Measurements from ENCODE around the gene SLC8A1.

Gene SLC8A1

GRCh38 chr2:40227210-40227609 is 224.7 kb downstream of the SLC8A1 start:
- no peak for DNase-seq (ENCODE audit: low spot score)

DNA sequence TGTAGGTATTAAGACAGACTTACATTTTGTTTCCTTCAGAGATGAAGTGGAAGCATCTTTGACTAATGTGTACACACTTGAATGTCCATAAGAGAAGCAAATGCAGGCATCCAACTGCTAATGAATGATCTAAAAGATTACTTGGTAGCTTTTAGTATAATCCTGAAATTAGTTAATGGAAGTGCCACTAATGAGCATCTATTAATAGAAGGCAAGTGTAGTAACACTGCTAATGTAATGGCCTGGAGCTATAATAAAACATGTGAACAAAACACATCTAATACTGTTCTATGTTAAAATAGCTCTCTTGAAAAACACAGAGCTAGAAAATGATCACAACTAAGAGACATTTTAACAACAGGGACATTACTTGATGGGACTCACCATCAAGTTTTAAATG is 225.3 kb downstream of the SLC8A1 start:
- DNase-seq (ENCODE audit: low spot score) = no peak

DNA sequence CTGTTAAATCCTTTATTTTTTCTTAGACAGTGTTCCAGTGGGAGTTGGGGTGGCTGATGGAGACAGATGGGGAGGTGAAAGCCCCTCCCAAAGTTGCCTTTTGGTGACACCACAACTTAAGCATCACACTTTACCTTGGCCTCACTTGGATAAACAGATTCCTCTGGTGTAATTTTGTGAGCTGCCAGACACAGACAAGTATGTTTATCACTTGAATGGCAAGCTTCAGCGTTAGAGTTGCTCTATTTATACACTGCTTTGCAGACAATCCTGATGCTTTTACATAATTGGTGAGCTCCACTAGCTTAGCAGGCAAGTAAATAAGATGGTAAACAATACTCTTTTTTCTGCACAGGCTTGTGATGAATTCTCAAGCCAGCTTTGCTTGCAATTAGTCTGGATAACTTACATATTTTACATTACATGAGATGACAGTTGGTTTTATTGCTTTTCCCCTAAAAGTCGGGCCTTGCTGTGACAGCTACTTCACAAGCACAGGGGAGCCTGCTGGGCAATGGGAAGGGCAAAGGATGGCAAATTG is 226.2 kb downstream of the SLC8A1 start:
- DNase-seq (ENCODE audit: low spot score) = no peak

GRCh38 chr2:40224318-40224717 is 227.6 kb downstream of the SLC8A1 start:
- no peak for DNase-seq (ENCODE audit: low spot score)

DNA sequence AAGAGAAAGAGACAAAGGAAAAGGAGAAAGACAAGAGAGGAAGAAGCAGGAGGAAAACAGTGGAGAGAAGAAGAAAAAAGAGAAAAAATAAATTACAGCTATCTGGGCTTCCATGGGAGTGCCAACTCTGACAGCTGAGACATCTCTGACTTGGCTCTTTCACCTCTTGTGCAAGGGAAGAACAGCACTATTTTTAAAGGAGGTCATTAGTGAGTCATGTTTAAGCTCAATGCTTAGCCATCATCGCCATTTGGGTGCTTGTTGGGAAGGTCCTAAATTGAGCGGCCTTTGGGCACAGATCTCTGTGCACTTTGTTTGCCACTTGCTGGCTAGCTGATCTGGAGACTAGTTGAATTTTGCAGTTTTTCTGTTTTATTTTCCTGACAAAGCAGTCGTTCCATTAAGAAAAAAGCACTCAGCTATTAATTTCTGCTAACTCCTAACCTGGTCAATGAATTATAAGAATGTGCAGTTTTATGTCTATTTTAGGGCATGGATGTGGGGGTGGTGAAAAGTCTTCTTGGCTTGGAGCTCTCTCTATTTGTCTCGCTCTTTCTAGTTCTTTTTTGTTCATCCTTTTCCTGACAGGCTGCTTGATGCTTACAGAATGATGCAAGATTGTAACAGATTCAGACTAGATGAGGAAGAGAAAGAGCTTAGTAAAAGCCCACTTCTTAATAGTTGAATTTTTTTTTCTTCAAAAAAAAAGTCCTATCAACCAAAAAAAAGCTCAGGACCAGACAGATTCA is 231.5 kb downstream of the SLC8A1 start:
- DNase-seq (ENCODE audit: low spot score) = no peak

GRCh38 chr2:40219141-40219540 is 232.7 kb downstream of the SLC8A1 start:
- DNase-seq (ENCODE audit: low spot score) = no peak

- DNase-seq (ENCODE audit: low spot score) = no peak
Observed at GRCh38 chr2:40218679-40219078, 233.2 kb downstream of the SLC8A1 start.

GRCh38 chr2:40213619-40214018 is 238.3 kb downstream of the SLC8A1 start:
- DNase-seq (ENCODE audit: low spot score) = no peak

DNA sequence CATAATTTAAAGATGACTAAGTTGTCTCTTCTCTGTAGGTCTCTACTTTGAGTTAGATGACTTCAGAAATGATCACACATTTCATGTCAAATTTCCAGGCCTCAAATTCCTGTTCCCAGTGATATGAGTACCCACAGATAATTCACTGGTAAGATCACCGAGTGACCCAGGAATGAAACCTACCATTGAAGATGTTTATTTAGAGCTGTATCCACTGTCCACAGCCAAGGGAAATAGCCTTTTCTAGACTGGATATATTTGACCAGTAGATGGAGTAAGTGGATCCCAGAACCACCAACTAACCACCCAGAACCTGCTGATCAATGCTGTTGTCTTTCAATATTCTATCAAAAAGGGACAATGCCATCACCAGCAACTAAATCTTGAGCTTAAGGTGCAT is 238.8 kb downstream of the SLC8A1 start:
- DNase-seq (ENCODE audit: low spot score) = no peak

- no peak for DNase-seq (ENCODE audit: low spot score)
Observed at GRCh38 chr2:40210968-40211353, 240.9 kb downstream of the SLC8A1 start.

DNA sequence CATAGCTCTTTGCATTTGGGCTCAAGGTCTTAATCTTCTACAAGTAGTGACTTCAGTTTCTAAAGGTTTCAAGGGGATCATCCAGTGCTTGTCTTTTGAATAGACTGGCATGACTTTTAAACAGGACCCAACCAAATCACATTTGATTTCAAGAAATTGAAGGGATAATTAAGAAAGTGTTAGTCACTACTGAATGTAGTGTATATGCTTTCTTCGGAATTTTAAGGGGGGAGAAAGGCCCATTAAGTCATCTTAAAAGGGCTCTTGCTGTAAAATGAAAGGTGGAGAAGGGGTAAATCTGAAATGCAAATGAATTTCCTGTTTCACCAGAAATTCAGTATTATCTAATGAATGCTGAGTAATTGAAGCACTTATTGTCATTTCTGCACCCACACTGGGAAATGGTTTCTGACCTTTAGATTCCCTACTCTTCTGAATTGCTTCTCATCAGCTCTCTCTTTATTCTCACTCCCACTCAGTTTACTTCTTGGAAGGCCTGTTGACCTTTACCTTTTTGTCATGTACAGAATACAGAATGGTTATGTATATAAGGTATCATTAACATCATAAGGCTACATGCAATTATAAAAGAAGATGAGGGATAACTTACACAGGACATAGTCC is 241.4 kb downstream of the SLC8A1 start:
- no peak for DNase-seq (ENCODE audit: low spot score)

DNA sequence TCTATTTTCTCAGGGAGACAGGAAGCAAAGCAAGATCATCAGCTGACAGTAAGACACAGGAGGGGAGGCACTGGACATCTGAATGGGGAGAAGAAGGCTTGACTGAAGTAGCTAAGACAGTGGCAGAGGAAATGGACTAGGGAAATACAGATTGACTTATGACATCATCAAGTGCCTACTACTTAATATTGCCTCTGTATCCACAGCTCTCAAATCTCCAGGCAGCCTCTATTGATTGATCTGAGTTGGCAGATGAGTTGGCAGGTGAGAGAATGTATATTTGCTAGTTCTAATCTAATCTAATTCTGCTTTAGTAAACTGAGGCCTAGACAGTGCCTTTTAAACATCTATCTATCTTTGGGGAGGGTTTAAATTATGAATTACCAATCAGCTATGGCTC is 242.1 kb downstream of the SLC8A1 start:
- DNase-seq (ENCODE audit: low spot score) = no peak

GRCh38 chr2:40208463-40208862 is 243.4 kb downstream of the SLC8A1 start:
- no peak for DNase-seq (ENCODE audit: low spot score)

GRCh38 chr2:40204268-40204667 is 247.6 kb downstream of the SLC8A1 start:
- no peak for DNase-seq (ENCODE audit: low spot score)

- DNase-seq (ENCODE audit: low spot score) = no peak
Observed at GRCh38 chr2:40202798-40203400, 249.0 kb downstream of the SLC8A1 start.

DNA sequence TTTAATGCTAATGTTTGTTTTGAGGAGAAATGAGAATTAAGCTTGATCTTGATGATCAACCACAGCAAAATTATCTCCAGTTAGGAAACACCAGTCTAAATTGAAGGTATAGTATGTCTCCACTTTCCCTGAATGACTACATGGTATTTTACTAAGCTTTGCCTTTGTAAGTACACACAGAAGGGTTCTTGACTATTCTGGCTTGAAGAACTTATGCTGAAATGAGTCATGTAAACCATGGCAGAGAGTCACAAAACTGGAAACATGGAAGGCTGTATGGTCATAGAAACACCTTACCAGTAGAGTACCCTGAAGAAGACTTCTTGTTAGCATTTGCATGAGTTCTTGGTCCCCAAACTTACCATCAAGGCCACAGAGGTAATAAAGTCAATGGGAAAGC is 250.5 kb downstream of the SLC8A1 start:
- no peak for DNase-seq (ENCODE audit: low spot score)

DNA sequence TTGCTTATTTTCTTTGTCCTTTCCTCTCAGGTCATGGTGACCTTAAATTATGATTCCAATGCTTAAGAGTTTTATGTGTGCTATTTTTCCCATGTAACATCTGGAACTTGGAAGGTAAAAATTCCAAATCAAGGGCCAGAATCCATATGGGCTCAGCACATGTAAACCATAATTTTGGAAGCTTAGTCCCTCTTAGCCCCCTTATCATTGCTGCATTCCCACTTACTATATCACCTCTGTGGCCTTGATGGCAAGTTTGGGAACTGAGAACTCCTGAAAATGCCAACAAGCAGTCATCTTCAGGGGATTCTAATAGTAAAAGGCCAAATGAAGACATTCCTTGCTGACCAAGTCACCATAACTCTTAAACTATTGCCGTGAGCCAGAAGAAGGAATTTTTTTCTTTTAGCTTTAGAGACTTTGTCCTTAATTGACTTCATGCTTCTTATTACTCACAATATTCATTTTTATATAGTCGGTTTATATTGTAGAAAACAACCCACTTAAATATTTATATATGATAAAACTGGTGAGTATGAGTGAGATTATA is 251.4 kb downstream of the SLC8A1 start:
- DNase-seq (ENCODE audit: low spot score) = no peak

- no peak for DNase-seq (ENCODE audit: low spot score)
Observed at GRCh38 chr2:40199771-40200170, 252.1 kb downstream of the SLC8A1 start.

DNA sequence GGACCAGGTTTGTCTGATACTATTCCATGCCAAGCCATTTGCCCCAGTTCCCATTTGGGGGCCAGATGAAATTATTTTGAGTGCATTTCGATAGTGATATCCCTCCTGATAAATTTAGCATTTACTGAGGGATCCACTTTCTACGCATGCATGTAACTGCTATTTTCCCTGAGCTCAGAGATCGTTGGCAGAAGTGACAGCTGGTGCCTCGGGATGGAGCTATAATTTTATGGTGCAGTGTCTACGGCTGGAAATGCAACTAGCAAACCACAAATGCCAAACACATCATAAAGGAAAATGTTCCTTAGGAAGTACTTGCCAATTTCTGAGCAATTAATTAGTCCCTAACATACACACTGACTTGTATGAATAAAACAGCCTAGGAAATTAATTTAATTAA is 254.8 kb downstream of the SLC8A1 start:
- DNase-seq (ENCODE audit: low spot score) = no peak

GRCh38 chr2:40193670-40194026 is 258.2 kb downstream of the SLC8A1 start:
- DNase-seq (ENCODE audit: low spot score) = no peak

DNA sequence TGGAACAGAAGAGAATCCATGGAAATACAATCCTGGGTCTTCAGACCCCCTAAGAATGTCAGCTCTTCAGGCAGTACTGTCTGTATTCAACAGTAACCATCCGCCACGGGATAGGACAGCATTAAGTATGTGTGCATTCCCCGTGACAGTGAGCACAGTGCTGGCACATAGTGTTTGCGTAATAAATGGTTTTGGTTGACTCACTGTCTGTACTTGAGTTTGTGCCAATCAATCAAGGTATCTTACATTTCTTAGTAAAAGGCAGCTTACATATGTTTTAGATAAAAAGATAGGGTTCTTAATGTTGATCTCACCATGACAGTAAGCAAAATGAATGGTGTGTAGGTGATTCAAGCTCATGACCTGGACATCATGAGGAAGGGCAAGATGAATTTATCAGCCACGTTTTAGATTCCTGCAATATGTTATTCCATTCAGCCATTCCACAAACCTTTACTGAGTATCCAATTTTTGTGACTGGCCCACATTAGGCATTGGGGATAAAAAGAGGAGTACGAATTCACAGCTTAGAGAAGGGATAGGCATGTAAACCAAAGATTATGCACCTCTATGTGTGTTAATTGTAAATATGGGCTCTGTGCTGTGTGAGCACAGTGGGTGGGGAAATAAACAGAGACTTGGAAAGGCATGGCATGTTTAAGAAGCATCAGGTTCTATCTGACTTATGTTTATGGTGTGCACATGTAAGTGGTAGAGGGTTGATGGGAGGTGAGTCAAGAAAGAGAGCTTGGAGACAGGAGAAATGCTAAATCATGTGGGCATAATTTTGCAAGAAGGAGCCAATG is 258.8 kb downstream of the SLC8A1 start:
- DNase-seq (ENCODE audit: low spot score) = no peak

DNA sequence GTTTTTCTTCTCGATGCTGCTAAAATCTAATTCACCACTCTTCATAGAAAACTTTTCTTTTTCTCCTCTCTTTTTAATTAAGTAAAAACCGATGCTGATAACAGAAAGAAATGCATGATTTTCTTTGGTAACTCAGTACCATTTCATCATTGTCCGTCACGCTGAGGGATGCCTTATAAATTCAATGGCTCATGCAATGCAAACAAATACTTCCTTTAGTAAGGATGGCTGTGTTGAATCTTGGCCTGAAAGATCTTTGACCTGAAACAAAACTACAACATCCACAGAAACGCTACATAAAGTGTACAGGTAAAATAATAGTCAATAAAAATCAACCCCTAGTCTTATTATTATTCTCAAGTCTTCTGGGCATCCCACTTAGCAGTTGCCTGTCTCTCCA is 261.4 kb downstream of the SLC8A1 start:
- DNase-seq (ENCODE audit: low spot score) = no peak
